Stimulated activated CD4-positive, alpha-beta T cell treated with anti-CD3 and anti-CD28 coated beads, Interleukin-4, amount 100 ng/mL, for 24 hours (primary cell): ENCODE measurements around the gene FOXF1.

ENCODE experiments used
- DNase-seq: peaks from one replicate; pipeline ENCODE4 v3.0.0-alpha.2; 2020

Gene FOXF1

GRCh38 chr16:86492961-86493629 lies 17.2 kb upstream of the FOXF1 start:
- no peak for DNase-seq

GRCh38 chr16:86494039-86494564 lies 16.2 kb upstream of the FOXF1 start:
- no peak for DNase-seq

DNA sequence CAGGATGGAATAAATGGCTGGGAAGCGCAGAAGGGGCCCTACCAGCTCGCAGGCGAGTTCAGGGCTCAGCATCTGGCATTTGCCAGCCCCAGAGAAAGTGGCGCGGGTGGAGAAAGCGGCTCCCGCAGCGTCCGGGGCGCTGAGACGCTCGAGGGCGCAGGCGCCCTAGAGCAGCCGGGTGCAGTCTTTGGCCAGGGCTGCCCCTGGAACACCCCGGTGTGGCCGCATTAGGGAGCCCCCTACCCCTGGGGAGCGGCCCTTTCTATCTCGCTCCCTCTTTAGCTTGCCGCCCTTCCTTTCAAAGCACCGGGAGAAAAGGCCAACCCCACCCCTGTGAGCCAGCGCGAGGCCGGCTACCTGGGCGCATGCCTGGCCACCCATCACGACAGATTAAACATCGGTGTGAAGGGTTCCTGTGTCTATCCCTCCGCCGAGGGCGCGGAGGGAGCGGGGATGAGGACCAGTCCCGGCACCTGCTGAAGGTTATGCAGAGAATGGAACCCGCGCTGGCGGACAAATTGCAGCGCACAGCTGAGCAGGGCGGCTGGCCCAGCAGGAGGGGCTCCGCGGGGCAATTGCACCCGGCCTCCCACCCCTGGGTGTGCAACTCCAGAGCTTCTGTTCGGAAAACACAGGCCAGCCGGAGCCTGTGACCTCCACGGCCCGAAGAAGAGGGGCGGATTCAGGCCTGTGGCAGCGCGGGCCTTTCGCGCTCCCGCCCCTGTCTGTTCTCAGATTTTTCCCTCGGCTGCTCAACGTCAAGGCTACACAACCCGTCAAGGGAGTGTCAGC lies 15.6 kb upstream of the FOXF1 start:
- DNase-seq, result no peak

DNA sequence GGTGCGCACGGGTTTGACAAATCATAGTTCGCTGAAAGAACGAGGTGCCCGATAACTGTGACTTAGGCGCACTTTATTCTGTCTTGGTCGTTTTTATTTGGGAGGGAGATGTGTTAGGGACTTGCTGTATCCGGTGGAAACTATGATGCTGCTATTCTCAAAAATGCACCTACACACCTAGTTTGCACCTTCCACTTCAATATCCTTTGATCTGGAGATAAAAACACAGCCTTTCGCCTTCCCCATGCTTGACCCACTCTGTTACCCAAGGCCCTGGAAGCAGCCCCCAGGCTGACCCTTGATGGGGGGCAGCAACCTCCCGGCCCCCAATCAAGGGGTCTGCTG lies 15.0 kb upstream of the FOXF1 start:
- DNase-seq, result no peak

DNA sequence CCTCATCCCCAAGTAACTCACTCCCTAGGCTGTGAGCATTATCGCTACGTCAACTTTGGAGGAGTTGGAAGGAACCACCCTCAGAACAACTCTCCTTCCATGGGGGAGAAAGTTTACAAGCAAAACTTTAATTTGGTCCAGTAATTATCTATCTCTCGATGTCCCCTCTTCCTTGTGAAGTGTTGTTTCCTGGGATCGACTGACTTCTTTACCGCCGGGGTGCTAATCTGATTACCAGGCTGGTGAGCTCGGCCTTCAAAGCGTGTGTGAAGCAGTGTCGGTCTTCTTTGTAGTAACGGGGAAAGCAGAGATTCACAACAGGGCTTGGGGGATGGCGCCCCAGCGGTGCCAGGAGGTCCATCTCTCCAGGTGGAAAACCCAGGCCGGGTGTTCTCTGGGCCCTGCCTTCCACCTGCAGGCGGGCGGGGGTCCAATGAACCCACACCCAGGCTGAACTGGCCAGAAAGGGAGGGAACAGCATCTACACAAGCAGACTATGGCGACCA lies 14.5 kb upstream of the FOXF1 start:
- DNase-seq, result no peak

- no peak for DNase-seq
Measured at GRCh38 chr16:86496262-86496928, 13.9 kb upstream of the FOXF1 start.

DNA sequence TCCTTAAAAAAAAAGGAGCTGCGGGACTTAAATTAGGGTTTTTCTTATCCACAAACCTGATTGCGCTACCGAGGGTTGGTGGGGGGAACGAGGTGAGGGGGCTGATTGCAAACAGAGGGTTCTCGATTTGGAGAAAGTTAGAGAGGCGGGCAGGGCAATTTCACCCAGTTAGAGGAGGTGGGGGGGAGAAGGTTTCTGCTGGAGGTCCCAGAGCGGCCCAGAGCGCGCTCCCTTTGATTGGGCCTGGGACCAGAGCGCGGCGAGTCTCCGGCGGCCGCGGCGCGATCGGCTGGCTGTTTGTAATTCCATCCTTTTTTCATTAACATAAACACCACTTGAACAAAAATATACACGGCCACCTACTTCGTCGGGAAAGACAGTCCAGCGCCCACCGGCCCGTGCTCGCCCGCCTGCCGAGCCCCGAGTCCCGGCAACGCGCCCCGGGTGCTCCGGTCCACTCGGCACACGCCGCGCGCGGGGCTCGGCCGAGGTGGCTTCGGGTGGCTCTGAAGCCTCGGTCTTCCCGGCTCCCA lies 13.3 kb upstream of the FOXF1 start:
- DNase-seq, result no peak

DNA sequence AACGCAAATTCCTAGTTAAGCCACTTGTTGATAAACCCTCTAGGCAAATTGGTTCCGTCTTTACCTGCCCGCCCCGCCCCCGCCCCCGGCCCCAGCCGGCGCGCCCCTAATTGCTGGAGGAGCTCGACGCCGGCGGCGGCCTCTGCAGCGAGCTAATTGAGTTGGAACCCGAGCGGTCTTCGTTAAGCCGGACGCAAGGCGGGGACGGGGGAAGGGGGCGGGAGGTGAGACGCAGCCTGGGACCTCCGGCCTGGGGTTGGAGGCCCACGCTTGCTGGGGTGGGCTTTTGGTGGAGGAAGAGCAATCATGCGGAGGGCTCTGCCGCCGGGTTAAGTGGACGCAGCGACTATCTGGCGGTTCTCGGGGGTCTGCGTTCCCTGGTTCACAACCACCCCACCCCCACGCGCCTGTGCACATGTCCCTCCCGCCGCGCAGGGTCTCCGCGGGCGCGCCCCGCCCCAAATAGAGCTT lies 12.7 kb upstream of the FOXF1 start:
- no peak for DNase-seq

DNA sequence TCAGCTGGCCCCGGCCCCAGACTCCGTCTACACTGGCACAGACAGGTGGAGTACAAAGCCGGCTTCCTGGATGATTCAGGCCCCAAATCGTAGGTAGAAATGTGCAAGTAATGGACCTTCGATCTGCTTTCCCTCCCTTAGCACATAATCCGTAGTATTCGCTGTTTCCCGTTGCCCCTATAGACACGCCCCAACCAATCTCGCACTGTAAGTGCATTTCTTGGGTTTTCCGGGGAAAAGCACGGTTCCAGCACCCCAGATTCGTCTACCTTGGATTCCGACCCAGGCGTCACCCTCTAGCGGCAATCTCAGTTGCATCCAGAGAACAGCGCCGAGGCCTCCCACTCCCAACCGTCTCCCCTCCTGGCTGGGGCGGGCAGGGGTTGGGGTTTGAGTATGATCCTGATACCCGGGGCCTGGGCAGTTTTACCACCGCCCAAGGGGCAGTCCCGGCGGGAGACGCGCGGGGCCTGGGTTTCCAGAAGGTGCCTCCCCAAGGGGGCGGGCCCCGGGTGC lies 12.1 kb upstream of the FOXF1 start:
- no peak for DNase-seq

DNA sequence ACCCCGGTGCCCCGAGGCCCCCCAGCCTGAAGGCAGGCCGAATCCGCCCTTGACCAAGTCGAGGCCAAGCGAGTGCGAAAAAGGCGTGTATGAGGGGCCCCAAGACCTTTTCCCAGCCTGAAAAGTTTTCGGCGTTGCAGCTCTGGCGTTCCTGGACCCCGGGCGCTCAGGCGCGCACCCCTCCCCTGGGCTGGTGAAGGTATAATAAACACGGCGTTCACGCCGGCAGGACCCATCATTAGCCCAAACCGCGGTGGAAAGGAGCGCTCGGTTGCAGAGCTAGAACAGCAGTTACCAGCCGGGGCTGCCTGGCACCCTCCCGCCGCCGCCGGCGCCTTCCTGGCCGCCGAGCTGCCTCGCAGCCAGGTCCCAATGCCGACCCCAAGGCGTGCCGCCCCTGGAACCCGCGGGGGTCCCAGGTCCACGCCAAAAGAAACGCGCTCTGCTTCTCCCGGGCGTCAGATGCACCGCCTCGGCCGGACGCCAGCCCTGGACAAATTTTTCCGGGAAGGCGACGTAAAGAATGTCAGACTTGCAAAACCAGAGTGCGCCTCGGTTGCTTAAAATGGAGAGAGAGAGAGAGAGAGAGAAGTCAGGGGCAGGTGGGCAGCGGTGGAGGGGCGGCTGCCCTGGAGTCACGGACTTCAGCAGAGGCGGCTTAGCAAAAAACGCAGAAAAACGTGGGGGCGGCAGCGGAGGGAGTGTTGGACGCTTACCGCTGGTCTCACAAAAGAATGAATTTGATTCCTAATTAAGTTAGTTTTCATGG lies 11.5 kb upstream of the FOXF1 start:
- DNase-seq, result no peak

DNA sequence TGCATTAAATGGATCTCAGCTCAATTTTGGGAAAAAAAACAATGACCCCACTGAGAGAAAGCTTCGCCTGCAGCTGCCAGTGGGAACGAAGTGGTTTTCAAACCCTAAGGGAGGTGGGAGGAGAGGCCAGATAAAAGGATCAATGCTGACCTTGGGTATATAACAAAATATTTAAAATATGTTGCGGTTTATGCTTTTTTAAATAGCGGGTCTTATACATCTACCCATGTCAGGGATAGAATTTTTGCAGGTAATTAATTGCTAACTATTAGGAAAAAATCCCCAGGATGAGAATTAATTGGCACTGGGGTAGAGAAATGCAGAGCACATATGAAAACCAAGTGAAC lies 10.9 kb upstream of the FOXF1 start:
- DNase-seq, result no peak

DNA sequence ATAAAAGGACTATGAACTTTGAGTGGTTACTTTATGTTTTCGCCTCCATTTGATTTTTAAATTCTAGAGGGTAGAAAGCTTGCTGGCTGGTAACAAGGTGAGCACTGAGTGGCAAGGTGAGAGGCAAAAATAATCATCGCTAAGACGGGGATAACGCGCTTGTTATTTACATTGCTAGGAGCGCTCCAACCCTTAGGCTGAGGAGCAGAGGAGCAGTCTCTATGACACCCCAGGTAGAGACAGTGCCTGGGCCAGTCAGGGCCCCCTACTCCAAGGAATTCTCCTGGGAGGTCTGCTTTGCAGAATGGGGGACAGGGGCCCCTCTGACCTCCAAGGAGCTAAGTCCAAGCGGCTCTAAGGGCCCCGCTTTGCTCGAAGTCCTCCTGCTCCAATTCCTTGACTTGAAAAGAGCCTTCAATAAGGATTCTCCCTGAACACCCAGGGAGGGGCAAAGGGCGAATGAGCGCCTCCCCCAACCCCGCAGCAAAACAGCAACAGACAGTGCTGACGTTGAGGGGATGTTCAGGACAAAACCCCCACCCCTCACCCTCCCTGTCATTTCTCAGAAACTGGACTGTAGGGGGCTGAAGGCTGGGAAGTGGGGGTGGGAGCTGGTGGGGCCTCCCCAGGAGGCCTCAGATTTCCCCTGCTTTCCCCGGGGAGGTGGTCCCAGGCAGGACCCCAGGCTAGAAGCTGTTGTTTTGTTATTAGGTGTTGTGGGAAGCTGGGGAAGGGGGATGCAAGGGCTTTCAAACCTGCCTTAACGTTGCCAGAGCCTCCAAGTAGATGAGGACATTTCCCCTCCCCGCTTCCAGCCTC lies 10.2 kb upstream of the FOXF1 start:
- no peak for DNase-seq

DNA sequence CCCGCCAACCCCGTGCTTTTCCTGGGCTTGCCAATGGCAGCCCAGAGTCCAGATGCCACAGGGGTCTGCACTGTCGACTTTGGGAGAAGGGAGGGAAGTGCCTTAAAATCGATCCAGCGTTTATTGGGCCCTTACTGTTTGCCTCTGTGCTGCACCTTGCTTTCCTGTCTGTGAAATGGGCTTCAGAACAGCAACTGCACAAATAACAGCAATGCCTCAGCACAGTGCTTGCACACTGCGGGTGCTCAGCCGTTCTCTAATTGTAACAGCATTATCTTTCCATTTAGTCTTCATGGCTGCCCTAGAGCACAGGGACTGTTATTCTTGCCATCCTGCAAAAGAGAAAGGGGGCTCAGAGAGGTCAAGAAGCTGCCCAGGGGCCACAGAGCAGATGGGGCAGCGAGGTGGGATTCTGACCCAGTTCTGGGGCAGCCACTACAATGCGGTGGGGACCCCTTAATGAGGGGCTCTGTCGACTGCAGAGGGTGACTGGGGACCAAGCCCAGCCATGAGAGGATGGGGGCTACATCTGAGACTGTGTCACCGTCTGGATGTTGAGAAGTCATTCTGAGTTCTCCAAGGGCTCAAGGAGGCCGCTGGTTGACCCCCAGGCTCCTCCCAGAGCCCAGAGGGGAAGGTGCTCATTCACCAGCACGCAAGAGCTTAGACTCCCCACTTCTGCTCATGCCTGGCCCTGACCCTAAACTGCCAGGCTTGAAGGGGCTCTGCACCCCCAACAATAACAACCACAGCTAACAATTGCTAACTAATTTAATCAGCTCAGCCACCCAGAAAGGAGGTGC lies 9.4 kb upstream of the FOXF1 start:
- no peak for DNase-seq

DNA sequence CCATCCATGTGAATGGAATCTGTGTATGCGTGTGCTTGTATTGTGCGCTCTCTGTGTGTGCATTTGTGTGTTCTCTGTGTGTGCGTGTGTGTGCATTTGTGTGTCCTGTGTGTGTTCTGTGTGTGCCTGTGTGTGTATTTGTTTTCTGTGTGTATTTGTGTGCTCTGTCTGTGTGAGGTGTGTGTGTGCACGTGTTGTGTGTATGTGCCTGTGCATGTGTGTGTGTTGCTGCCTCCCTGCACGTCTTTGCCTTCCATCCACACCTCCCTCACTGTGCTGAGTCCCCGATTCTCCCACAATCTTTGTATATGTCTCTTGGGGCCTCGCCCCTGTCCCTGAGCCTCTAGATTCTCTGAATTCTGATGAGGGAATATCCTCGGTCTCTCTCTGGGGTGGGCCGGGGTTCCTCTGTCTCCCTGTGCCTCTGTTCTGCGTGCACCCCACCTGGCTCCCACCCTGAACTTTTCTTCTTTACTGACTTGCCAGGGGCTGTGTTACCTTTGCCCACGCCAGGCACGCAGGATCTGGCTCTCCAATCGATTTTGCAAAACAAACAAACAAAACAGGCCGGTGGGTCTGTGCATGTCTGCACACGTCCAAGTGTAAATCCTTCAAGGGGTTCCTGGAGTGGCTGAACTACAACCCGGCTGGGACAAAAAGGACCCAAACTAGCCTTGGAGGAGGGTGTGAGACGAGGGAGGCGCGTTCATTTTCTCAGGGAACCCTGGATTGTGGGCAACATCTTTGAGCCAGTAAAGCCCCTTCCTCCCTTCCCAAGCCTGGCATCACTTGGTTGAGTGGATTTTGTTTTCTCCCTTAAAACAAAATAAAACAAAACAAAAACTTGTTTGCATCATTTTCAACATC lies 8.1 kb upstream of the FOXF1 start:
- DNase-seq, result no peak

- DNase-seq, result no peak
Measured at GRCh38 chr16:86502856-86503748, 7.2 kb upstream of the FOXF1 start.

DNA sequence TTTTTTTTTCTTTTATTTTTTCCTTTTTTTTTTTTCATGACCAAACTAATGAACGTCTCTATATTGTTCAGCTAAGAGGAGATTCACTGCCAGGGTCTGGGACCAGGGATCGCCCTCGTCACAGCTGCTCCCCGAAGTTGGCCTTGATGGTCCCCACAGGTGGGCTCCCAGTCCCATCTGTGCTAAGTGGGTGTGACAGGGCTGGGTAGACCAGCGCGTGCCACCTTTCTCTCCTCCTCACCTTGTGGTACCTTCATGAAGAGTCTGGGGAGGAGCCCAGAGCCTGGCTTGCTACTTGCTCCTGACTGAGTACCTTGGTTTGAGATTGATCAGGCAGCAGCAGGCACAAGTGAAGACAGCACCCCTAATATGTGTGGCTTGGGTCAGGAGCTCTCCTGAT lies 6.5 kb upstream of the FOXF1 start:
- DNase-seq, result no peak

- DNase-seq, result no peak
Measured at GRCh38 chr16:86504315-86505184, 5.8 kb upstream of the FOXF1 start.
